ENCODE data around the gene CD109.

CD109 gene

DNA sequence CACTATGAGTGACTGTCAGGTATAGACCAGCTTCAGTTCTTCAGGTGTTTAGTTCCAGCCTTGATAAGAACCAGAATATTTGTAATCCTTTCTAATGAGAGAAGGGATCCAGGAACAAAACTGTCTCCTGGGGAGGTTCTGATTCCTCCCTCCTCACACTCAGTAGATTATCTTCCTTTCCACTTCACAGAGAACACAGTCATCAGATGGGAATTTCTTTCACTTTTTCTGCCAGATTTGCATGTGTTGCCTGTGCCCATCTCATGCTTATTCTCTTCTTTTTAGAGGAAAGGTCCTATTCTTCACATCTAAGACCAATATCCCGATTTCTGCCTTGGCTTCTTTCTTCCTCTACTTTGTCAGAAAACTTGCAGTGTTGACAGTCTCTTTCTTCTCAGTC lies 50.8 kb downstream of the CD109 start:
- H3K27ac Mint-ChIP-seq = no peak overlapping the region
- no peaks in the 10 kb centered on the region for H3K9me3 Mint-ChIP-seq
- H3K4me3 Mint-ChIP-seq = no peak overlapping the region
- H3K36me3 Mint-ChIP-seq (ENCODE audit: low read depth) = no peaks in the 10 kb centered on the region
- H3K27me3 Mint-ChIP-seq (ENCODE audit: low read depth) = no peaks in the 10 kb centered on the region
- TF ChIP-seq, protein P1, sequence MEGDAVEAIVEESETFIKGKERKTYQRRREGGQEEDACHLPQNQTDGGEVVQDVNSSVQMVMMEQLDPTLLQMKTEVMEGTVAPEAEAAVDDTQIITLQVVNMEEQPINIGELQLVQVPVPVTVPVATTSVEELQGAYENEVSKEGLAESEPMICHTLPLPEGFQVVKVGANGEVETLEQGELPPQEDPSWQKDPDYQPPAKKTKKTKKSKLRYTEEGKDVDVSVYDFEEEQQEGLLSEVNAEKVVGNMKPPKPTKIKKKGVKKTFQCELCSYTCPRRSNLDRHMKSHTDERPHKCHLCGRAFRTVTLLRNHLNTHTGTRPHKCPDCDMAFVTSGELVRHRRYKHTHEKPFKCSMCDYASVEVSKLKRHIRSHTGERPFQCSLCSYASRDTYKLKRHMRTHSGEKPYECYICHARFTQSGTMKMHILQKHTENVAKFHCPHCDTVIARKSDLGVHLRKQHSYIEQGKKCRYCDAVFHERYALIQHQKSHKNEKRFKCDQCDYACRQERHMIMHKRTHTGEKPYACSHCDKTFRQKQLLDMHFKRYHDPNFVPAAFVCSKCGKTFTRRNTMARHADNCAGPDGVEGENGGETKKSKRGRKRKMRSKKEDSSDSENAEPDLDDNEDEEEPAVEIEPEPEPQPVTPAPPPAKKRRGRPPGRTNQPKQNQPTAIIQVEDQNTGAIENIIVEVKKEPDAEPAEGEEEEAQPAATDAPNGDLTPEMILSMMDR (IDR thresholded peaks at IDR 0.05; ENCODE audit: unreplicated experiment in 3 of 3) = no peak
- H3K4me1 Mint-ChIP-seq = no peaks in the 10 kb centered on the region

- TF ChIP-seq, protein P1 (IDR thresholded peaks at IDR 0.05; ENCODE audit: unreplicated experiment in 3 of 3) = no peak
- Mint-ChIP-seq H3K36me3 (ENCODE audit: low read depth) (no peaks in the 10 kb centered on the region), H3K27ac (no peak overlapping the region), H3K4me3 (no peak overlapping the region), H3K27me3 (ENCODE audit: low read depth) (no peaks in the 10 kb centered on the region), H3K4me1 (no peaks in the 10 kb centered on the region), H3K9me3 (no peaks in the 10 kb centered on the region)
Measured at GRCh38 chr6:73747289-73747688, 51.3 kb downstream of the CD109 start.

DNA sequence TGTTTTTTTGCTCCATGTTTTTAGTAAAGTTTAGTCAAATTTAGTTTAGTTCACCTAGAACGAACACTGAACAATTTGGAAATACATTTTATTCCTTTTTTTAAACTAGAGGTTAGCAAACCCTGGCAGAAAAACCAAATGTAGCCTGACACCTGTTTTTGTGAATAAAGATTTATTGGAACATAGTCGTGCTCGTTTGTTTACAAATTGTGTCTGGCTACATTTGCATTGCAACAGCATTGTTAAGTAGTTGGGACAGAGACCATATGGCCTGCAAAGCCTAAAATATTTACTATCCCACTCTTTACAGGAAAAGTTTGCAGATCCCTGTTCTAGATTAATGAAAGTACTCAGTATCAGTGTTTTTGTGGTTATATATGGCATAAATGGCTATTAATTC lies 56.9 kb downstream of the CD109 start:
- Mint-ChIP-seq H3K4me3 (no peak overlapping the region), H3K27me3 (ENCODE audit: low read depth) (no peaks in the 10 kb centered on the region), H3K4me1 (no peaks in the 10 kb centered on the region), H3K36me3 (ENCODE audit: low read depth) (no peaks in the 10 kb centered on the region), H3K9me3 (no peaks in the 10 kb centered on the region), H3K27ac (no peak overlapping the region)
- TF ChIP-seq, protein P1 (IDR thresholded peaks at IDR 0.05; ENCODE audit: unreplicated experiment in 3 of 3) = no peak

DNA sequence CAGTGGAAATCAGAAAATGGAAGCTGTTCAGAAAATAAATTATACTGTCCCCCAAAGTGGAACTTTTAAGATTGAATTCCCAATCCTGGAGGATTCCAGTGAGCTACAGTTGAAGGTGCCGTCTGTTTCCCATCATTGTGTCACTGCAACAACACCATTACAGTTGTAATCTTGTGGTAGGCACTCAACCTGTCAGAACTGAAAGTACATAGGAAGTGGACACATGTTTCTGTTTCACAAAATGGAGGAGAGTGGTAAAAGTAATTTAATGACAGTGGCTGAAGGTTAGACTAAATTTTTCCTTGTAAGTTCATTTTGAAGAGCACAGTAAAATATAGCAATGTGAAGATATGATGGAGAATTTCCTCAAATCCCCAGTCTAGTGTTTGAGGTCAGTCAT lies 70.0 kb downstream of the CD109 start:
- TF ChIP-seq, protein P1 (IDR thresholded peaks at IDR 0.05; ENCODE audit: unreplicated experiment in 3 of 3) = no peak
- no peak overlapping the region for H3K4me3 Mint-ChIP-seq
- H3K9me3 Mint-ChIP-seq = no peaks in the 10 kb centered on the region
- H3K4me1 Mint-ChIP-seq = no peaks in the 10 kb centered on the region
- H3K27me3 Mint-ChIP-seq (ENCODE audit: low read depth) = no peaks in the 10 kb centered on the region
- no peak overlapping the region for H3K27ac Mint-ChIP-seq
- H3K36me3 Mint-ChIP-seq (ENCODE audit: low read depth) = no peaks in the 10 kb centered on the region

- H3K36me3 Mint-ChIP-seq (ENCODE audit: low read depth) = no peaks in the 10 kb centered on the region
- no peak overlapping the region for H3K27ac Mint-ChIP-seq
- TF ChIP-seq, protein P1 (IDR thresholded peaks at IDR 0.05; ENCODE audit: unreplicated experiment in 3 of 3) = no peak
- H3K4me1 Mint-ChIP-seq = no peaks in the 10 kb centered on the region
- no peaks in the 10 kb centered on the region for H3K9me3 Mint-ChIP-seq
- H3K4me3 Mint-ChIP-seq = no peak overlapping the region
- H3K27me3 Mint-ChIP-seq (ENCODE audit: low read depth) = no peaks in the 10 kb centered on the region
Measured at GRCh38 chr6:73768558-73768957, 72.6 kb downstream of the CD109 start.

GRCh38 chr6:73769976-73770375 lies 74.0 kb downstream of the CD109 start:
- no peaks in the 10 kb centered on the region for H3K36me3 Mint-ChIP-seq (ENCODE audit: low read depth)
- no peaks in the 10 kb centered on the region for H3K4me1 Mint-ChIP-seq
- TF ChIP-seq, protein P1 (IDR thresholded peaks at IDR 0.05; ENCODE audit: unreplicated experiment in 3 of 3) = no peak
- H3K4me3 Mint-ChIP-seq = no peak overlapping the region
- H3K27ac Mint-ChIP-seq = no peak overlapping the region
- peaks cover 5% of the 10 kb centered on the region for H3K9me3 Mint-ChIP-seq
- no peaks in the 10 kb centered on the region for H3K27me3 Mint-ChIP-seq (ENCODE audit: low read depth)

All from nephron (organoid).